GM21360 (cell line): Measurements from ENCODE around the gene COPS4.
A peak's percentile ranks its signal among the peaks of the same experiment; 100 is the strongest.
"Not testable (repeated sequence)": the region's sequence is repeated elsewhere in the genome, so short reads cannot be mapped to it uniquely, and the experiment has no call there.

Source experiments
- ATAC-seq: cut with Tn5 transposase; IDR thresholded peaks from one replicate; pipeline ENCODE4 v1.9.1; 2021; ENCODE audit warnings: mild to moderate bottlenecking, moderate library complexity; ENCODE audit not compliant: unreplicated experiment

Gene COPS4

DNA sequence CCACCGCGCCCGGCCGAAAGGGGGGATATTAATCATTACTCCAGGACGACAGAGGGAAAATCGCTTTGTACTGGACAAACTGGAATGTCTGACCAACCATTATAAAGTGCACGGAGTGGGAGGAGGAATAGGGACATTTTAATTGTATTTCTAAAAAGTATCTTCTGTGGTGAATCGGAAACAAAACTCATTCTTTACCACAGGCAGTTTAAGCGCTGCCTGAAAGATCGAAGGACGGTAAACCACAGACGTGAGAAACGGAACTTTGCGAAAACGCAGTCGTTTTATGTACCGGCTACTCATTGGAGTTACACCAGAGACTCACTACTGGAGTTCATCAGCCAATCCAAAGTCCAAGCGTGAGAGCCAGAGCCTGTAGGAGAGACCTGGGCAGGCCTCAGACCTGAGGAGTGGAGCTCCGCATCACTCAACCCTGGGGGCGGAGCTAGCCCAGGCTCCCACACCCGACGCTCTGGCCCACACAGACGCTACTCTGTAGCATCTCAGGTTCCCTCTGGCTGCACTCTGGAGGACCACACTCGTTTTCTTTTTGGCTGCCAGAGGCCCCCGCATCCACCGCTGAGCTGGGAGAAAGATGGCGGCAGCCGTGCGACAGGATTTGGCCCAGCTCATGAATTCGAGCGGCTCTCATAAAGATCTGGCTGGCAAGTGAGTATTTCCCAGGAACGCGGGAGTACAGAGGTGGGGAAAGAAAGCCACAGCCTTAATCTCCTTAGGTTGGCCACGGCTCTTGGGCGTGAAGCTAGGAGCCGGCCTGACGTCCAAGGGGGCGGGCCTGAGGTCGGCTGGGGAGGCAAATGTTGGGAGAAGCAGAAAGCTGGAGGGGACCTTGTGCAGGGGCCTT lies at the start of gene COPS4:
Gene COPS4 (plus strand): TSS at position 554 of the 865 bp plus-strand sequence. CDS start 42 bp downstream, at position 596.
- ATAC-seq = peak; percentile 98

DNA sequence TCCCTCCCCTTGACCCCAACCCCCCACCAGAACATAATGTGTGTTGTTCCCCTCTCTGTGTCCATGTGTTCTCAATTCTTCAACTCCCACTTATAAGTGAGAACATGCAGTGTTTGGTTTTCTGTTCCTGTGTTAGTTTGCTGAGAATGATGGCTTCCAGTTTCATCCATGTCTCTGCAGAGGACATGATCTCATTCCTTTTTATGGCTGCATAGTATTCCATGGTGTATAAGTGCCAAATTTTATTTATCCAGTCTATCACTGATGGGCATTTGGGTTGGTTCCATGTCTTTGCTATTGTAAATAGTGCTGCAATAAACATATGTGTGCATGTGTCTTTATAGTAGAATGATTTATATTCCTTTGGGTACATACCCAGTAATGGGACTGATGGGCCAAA lies 47.5 kb upstream of the COPS4 start:
- not testable (repeated sequence) for ATAC-seq

DNA sequence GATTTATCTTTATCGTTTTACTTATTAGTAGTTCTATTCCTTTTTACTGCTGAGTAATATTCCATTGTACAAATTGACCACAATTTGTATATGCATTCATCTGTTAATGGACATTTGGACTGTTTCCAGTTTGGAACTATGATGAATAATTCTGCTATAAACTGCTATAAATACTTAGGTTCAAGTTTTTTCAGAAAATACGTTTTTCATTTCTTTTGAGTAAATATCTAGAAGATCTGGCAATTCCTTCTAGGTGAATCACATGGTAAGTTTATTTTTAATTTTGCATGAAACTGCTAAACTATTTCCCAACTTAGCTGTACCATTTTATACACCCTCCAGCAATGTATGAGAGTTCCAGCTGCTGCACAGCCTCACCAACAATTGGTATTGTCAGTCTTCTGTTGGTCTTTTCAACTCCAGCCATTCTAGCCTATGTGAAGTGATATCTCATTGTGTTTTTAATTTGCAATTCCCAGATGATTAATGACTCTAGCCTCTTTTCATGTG lies 46.6 kb upstream of the COPS4 start:
- ATAC-seq = no peak

DNA sequence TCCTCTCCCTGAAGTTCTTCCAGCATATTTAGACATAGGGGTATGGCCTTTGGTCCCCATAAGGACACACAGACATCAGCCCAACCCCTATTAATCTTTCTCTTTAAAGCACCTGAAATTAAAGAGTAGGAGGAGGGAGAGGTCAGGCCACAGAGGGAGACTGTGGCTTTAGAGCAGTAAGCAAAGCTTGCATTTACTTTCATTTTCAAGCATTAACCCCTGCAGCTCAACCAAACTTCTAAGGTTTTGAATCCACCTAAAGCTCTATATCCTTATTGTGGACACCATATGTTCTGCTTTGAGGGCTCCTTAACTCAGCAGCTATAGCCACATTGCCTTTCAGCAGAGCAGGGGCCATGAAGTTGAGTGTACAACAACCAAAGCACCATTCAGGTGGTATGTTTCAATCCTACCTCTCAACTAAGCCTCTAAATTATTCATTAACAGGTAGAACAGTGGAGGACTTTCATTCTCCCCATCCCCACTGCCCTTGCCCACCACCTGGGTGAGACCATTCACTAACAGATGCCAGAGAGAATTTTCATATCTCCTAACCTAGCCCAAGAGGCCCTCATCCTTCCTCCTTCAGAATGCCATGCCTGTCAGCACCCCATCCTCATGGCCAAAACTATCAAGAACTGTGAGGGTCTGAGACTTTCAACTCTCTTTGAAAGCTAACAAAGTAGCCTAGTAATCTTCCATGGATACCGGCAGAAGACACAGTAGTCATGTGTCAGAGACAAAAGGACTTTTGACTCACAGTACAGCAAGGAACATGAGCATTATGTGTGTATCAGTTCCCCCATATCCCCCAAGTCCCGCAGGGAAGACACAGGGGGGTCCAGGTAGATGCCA lies 45.2 kb upstream of the COPS4 start:
- peak; percentile 79 for ATAC-seq

DNA sequence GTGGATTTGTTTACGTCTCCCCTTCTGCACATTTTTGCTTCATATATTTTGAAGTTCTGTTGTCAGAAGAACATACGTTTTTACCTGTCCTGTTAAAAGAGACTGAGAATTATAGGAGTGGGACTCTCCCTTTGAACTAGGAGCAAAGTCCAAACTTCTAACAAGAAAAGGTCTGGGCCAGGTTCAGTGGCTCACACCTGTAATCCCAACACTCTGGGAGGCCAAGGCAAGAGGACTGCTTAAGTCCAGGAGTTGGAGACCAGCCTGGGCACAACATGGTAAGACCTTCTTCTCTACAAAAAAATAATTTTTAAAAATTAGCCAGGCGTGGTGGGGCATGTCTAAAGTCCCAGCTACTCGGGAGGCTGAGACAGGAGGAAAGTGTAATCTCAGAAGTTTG lies 40.1 kb upstream of the COPS4 start:
- ATAC-seq = no peak

DNA sequence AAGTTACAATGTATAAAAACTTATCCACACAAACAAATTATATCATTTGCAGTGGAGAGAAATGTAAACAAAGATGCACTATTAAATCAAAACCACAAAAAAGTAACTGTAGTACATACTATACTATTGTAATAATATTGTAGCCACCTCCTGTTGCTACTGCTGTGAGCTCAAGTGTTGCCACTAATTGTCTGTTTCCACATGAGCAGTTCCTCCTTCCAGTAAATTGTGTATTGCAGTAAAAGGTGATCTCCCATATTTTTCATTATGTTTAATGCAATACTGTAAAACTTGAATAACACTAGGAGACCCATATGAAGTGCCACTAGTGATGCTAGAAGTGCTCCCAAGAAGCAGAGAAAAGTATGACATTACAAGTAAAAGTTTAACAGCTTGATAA lies 36.1 kb upstream of the COPS4 start:
- ATAC-seq = no peak

DNA sequence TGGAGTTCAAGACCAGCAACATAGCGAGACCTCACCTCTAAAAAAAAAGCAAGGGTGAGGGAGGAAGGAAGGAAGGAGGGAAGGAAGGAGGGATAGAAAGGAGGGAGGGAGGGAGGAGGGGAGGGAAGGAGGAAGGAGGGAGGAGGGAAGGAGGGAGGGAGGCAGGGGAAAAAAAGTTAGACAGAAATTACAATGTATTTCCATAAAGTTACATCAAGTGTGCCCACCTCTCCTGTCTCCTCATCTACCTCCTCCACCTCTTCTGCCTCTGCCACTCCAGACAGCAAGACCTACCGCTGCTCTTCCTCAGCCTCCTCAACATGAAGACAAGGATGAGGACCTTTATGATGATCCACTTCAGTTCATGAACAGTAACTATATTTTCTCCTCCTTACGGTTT lies 32.7 kb upstream of the COPS4 start:
- no peak for ATAC-seq

DNA sequence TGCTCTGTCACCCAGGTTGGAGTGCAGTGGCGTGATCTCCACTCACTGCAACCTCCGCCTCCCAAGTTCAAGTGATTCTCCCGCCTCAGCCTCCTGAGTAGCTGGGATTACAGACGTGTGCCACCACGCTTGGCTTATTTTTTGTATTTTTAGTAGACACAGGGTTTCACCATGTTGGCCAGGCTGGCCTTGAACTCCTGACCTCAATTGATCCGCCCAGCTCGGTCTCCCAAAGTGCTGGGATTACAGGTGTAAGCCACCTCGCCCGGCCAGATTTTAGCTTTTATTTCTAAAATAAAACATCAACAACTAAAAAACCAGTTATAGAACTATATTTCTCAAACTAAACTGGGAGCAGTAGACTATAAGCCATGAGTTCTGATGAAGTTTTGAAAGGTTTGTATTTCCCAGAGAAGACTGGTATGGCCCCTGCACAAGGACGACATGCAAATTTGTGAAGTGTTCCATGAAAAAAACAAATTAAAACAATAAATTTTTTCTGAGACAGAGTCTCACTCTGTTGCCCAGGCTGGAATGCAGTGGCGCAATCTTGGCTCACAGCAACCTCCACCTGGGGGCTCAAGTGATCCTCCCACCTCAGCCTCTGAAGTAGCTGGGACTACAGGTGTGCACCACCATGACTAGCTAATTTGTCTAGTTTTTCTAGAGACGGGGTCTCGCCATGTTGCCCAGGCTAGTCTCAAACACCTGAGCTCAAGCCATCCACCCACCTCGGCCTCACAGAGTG lies 31.8 kb upstream of the COPS4 start:
- not testable (repeated sequence) for ATAC-seq

DNA sequence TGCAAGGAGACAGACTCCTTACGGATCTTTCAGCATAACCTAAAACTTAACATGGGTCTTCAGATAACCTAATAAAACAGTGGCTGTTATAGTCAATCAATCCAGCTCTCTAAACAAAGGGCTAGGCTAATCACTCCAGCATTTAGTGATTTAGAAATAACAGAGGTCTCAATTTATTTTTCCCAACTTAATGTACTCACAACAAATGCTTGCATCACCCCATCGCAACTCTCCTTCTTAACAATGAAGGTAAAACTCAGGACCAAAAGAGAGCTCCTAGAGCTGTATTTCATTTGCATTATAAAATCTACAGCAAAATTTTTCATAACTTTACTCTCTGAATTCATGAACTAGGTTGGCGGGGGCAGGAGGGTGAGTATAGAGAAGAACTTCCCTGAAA lies 25.5 kb upstream of the COPS4 start:
- ATAC-seq = no peak

DNA sequence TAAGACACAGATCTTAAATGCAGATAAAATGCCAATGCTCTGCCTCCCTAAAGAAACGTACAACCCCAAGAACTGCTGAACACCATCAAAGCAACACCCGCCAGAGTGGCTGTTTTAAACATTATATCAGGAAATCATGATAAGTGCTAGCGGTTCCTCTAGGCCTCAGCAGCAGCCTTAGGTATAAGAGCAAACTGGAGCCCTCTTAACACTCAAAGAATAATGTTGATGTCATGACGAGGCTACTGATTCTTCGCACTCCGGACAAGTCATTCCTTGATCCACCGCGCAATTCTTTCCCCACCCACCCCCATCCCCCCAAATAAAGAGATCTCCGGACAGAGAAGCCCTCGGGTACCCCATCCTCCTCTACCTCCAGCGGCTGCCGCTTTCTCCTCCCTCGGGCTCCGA lies 24.9 kb upstream of the COPS4 start:
- ATAC-seq = no peak

DNA sequence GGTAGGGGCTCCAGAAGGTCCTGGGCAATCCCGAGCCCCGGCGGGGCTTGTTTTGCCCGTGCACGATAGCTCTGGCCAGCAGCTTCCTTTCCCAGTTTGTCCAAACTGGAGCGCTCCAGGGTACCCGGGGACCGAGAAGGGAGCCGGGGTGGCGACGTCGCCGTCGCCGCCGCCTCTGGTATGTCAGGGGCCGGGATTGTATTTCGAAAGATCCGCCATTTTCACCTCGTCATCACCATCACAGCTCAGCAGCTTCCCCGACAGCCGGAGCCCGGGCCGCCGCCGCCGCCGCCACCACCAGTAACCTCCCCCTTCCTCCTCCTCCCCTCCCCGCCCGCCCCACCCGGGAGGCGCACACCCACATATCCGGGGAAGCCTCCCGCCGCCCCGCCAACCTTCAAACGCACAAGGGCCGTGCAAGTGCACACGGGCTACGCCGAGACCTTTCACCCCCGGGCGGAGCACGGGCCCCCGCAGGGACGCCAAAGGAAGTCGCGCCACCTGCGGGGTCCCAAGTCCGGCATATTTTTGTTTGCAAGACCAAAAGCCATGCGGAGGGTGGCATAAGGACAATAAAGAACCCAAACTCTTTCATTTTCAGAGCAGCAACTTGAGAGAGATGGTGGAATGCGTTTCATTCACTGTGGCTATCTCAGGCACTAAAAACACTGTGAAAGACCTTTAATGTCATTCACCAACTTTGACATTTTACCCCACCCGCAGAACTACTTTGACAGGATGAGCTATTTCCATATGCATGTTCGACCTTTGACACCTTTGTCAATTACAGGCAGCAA lies 24.3 kb upstream of the COPS4 start, which contains the start of gene LIN54:
Gene LIN54 (minus strand): TSS at position 302 of the 797 bp plus-strand sequence. CDS start 25,979 bp downstream, outside the sequence.
- peak; percentile 31 for ATAC-seq

DNA sequence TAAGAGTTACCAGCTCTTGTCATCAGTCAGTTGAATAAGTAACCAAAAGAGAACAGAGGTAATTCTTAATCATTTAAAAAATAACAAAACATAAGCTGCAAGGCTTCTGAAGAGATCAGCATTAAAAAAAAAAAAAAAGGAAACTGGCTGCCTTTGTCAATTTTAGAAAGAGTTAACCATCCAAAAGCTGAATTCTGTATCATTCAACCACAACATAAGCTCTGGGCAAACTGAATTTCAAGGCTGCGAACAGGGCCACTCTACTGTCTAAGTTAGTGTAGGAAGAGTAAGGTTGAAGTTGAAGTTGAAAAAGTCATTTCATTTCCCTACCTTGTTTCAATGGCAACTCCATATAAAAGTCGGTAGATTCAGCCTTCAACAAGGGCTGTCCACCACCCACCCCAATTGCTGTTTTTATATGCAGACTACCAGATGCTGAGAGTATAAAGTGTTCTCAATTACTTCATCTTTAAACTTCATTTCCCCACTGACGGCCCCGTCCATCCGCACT lies 23.2 kb upstream of the COPS4 start:
- no peak for ATAC-seq

DNA sequence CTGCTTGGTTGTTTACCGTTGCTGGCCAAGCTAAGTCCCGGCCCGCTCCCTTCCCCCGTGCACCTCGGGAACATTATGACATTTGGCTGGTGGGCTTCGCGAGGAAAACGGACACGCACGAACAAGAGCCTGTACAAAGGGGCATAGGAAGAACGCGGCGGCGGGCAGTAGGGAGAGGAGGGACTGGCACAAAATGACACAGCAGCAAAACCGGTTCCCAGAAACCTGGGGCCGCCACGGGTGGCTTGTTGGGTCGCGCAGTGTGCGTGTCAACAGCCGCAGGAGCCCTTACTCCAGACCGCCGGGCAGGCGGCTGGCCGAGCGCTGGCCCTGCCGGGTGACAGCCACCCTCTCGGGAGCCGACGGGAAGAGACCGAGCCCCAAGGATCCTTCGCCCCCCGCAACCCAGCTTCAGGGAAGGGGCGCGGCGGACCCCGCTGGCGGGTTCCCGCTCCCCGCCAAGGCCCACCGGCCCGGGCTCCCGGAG lies 22.7 kb upstream of the COPS4 start:
- ATAC-seq = peak; percentile 17

DNA sequence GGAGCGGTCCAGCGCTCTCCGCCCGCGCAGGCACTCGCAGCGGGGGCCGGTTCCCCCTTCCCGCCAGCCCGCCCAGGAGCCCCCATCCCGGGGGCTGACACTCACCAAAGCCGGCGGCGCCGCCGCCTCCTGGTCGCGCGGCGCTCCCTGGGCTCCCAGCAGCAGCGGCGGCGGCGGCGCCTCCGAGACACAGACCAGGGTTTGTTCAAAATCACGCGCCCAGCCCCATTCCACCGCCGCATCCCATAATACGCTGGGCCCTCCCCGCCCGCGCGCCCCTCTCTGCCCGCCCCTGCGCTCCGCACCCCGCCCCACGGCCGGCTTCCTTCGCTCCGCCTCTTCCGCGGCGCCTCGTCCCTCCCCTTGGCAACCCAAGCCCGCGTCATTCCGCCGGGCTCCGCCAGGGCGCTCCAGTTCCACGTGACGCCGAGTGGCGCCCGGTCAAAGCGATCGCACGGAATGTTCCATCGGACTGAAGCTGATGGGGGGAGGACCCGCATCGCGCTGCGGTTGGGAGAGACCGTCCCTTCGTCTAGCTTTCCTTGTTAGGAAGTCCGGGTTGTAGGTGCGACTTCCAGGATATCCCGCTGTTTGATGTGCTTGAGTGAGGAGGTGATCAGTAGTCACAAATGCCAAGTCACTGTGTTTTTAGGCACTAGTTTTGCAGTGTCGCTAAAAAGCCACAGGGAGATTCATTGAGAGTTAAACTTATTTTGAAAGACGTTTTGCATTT lies 22.1 kb upstream of the COPS4 start:
- peak; percentile 86 for ATAC-seq

DNA sequence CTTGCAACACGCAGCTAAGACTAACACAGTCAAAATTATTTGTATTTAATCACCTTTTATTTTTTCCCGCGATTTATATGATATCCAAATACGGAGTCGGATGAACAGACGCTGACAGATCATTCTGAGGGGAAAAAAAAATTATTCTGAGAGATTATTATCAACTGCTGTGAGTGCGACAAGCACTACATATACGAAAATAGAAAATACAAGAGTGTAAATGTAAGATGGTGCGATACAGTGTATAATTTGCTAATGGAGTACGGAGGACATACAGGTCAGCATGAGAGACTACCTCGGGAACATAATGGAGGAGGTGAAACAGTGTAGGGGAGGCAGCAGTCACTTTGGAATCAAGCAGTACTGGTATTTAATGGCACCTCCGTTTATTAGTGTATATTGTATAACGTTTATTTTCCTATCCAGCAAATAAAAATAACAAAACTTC lies 21.5 kb upstream of the COPS4 start:
- ATAC-seq = no peak

DNA sequence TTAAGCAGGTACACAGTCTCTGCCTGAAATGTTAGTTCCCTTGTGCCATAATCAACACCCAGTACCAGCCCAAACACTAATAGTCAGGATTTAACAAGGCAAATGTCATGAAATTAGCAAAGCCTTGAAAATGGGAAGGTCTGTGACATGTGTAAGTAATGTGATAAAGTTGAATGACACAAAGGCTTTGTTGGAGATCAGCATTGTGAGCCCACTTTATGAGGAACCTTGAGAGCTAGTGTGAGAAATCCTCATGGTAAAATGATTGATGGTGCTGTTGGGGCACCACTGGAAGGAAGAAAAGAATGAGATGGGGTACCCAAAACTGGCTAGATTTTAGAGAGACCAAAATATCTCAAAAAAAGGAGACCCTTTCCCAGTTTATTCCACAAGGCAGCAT lies 21.1 kb upstream of the COPS4 start:
- ATAC-seq = no peak

DNA sequence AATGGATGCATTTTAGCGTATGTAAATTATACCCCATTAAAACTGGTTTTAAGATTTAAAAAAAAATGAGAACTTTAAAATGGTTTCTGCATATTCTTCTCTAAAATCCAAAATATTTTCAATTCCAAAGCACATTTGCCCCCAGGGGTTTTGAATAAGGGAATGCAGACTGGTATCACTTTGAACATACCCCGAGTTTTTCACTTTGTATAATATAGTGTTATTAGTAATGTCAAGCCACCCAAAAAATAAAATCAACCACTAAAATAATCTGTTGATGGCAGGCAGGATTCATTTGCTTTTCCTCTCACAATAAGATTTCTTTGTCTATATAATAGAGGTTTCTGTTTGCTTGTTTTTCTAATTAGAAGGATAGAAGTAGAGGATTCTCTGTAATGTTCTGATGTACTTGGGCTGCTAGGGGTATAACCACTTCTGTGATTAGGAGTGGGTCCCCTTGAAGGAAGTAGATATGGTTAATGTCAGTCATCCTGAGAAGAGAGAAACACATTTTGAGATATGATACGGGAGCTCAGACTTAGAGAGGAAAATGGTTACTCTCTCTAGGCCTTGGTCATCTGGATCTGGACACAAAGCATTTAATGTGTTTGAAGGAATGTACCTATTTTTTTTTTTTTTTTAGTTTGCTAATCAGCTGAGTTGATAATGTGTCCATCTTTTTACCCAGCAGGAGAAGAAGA lies 15.0 kb upstream of the COPS4 start:
- ATAC-seq = peak; percentile 79

DNA sequence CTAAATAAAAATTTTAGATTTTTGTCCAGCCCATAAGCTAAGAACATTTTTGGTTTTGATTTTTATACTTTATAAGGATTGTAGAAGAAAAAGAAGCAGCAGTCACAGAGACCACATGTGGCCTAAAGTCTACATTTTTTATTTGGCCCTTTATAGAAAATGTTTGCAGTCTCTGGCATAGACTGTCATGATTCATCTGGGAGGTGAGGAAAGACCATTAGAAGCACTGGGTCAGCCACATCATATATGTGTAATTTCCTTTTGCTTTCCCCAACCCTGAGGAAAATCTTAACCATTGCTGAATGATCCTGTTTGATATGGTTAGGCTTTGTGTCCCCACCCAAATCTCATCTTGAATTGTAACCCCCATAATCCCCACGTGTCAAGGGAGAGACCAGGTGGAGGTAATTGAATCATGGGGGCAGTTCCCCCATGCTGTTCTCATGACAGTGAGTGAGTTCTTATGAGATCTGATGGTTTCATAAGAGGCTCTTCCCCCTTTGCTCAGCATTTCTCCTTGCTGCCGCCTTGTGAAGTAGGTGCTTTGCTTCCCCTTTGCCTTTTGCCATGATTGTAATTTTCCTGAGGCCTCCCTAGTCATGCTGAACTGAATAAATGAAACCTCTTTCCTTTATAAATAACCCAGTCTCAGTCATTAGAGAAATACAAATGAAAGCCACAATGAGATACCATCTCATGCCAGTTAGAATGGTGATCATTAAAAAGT lies 12.1 kb upstream of the COPS4 start:
- ATAC-seq = no peak
